Measurements from ENCODE around the gene FAM3C.

- TF ChIP-seq, protein P1, sequence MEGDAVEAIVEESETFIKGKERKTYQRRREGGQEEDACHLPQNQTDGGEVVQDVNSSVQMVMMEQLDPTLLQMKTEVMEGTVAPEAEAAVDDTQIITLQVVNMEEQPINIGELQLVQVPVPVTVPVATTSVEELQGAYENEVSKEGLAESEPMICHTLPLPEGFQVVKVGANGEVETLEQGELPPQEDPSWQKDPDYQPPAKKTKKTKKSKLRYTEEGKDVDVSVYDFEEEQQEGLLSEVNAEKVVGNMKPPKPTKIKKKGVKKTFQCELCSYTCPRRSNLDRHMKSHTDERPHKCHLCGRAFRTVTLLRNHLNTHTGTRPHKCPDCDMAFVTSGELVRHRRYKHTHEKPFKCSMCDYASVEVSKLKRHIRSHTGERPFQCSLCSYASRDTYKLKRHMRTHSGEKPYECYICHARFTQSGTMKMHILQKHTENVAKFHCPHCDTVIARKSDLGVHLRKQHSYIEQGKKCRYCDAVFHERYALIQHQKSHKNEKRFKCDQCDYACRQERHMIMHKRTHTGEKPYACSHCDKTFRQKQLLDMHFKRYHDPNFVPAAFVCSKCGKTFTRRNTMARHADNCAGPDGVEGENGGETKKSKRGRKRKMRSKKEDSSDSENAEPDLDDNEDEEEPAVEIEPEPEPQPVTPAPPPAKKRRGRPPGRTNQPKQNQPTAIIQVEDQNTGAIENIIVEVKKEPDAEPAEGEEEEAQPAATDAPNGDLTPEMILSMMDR (IDR thresholded peaks at IDR 0.05; ENCODE audit: poor library complexity, severe bottlenecking) = no peak
- no peak for TF ChIP-seq MXI1 (conservative IDR thresholded peaks at IDR 0.05; ENCODE audit: poor library complexity, severe bottlenecking)
- no peak for TF ChIP-seq POLR2AphosphoS5 (IDR thresholded peaks at IDR 0.05)
- no peak for TF ChIP-seq SMC3 (conservative IDR thresholded peaks at IDR 0.05; ENCODE audit: poor library complexity)
Observed at GRCh38 chr7:121334875-121335648, 61.0 kb downstream of the FAM3C start.
